COR-L47 (cell line): Measurements from ENCODE around the gene ARPC5L.
A peak's percentile ranks its signal among the peaks of the same experiment; 100 is the strongest.

Experiments used
- DNase-seq: peaks from one replicate; lab custom pipeline; 2025; lab: John Stamatoyannopoulos, UW

ARPC5L gene

GRCh38 chr9:124868511-124869465 is 6.9 kb downstream of the ARPC5L start:
- DNase-seq = peak; percentile 62

- no peak for DNase-seq
These were observed 7.6 kb downstream of the ARPC5L start for GRCh38 chr9:124869466-124869985.

- no peak for DNase-seq
These were observed 8.1 kb downstream of the ARPC5L start for GRCh38 chr9:124869986-124870560.

GRCh38 chr9:124870723-124871122 is 8.8 kb downstream of the ARPC5L start:
- DNase-seq = no peak

GRCh38 chr9:124871156-124871561 is 9.2 kb downstream of the ARPC5L start:
- no peak for DNase-seq

GRCh38 chr9:124873664-124874063 is 11.7 kb downstream of the ARPC5L start:
- no peak for DNase-seq

- no peak for DNase-seq
These were observed 13.6 kb downstream of the ARPC5L start for GRCh38 chr9:124875501-124875900.

GRCh38 chr9:124877021-124877782 is 15.3 kb downstream of the ARPC5L start:
- DNase-seq = no peak

- no peak for DNase-seq
These were observed 16.1 kb downstream of the ARPC5L start for GRCh38 chr9:124878021-124878420.

GRCh38 chr9:124878518-124878917 is 16.6 kb downstream of the ARPC5L start:
- no peak for DNase-seq

- no peak for DNase-seq
These were observed 17.3 kb downstream of the ARPC5L start for GRCh38 chr9:124879226-124879625.

- DNase-seq = no peak
These were observed 18.6 kb downstream of the ARPC5L start for GRCh38 chr9:124880501-124880900.

GRCh38 chr9:124881138-124881743 is 19.3 kb downstream of the ARPC5L start:
- no peak for DNase-seq

GRCh38 chr9:124882231-124882630 is 20.3 kb downstream of the ARPC5L start:
- DNase-seq = no peak

- DNase-seq = no peak
These were observed 22.4 kb downstream of the ARPC5L start for GRCh38 chr9:124884376-124884775.

GRCh38 chr9:124885551-124885950 is 23.6 kb downstream of the ARPC5L start:
- DNase-seq = no peak

GRCh38 chr9:124886461-124886860 is 24.5 kb downstream of the ARPC5L start:
- no peak for DNase-seq

- no peak for DNase-seq
These were observed 25.0 kb downstream of the ARPC5L start for GRCh38 chr9:124886866-124887492.

- no peak for DNase-seq
These were observed 25.9 kb downstream of the ARPC5L start for GRCh38 chr9:124887832-124888231.

GRCh38 chr9:124889006-124889405 is 27.1 kb downstream of the ARPC5L start:
- no peak for DNase-seq

GRCh38 chr9:124890179-124890578 is 28.2 kb downstream of the ARPC5L start:
- DNase-seq = no peak
